Natural killer cell (primary cell): ENCODE data around the gene OPHN1. TPM values are rescaled to one million over a fixed set of nuclear protein-coding genes. Genes with fewer than 3 reads are reported as not detected.
"Not testable (repeated sequence)": the region's sequence is repeated elsewhere in the genome, so short reads cannot be mapped to it uniquely, and the experiment has no call there.

Experiments used
- ATAC-seq, 3 donors: fragments of 150-1000 bp in 2 of 3; fragments of 200-7000 bp in 1 of 3; cut with Tn5 transposase; 1 replicate in 1 of 3; 2 replicates in 2 of 3; pipeline ENCODE4 v1.10.0; 2021; ENCODE audit warnings: mild to moderate bottlenecking in 2 of 3, moderate library complexity in 2 of 3
- DNase-seq, 2 donors: peaks; one replicate each; pipeline versions ENCODE4 v3.0.0 to v3.0.0-alpha.2; 2013 to 2021; ENCODE audit warnings: mixed read lengths in 1 of 2
- H3K27ac ChIP-seq: one replicate; pipeline ENCODE4 v1.5.1; 2013; ENCODE audit warnings: mild to moderate bottlenecking, low read length
- H3K27me3 ChIP-seq: one replicate; pipeline ENCODE4 v1.6.1; 2013; ENCODE audit warnings: low read length; ENCODE audit not compliant: control insufficient read depth, insufficient read depth
- H3K36me3 ChIP-seq: one replicate; pipeline ENCODE4 v1.6.1; 2013; ENCODE audit warnings: low read length; ENCODE audit not compliant: control insufficient read depth, insufficient read depth
- H3K4me1 ChIP-seq: one replicate; pipeline ENCODE4 v1.6.1; 2013; ENCODE audit warnings: low read length; ENCODE audit not compliant: control insufficient read depth, insufficient read depth
- H3K4me3 ChIP-seq: one replicate; pipeline ENCODE4 v1.5.1; 2013; ENCODE audit warnings: low read length
- H3K9me3 ChIP-seq: one replicate; pipeline ENCODE4 v1.6.1; 2013; ENCODE audit warnings: low read length; ENCODE audit not compliant: control insufficient read depth, insufficient read depth
- H3K27ac Mint-ChIP-seq, 2 donors: one replicate each; pipeline ENCODE4 v1.8.0; 2022; ENCODE audit warnings: mild to moderate bottlenecking in 2 of 2, mixed read lengths in 2 of 2, moderate library complexity in 1 of 2
- H3K27me3 Mint-ChIP-seq, 2 donors: one replicate each; pipeline ENCODE4 v1.8.0; 2022; ENCODE audit warnings: low read depth in 2 of 2, mixed read lengths in 2 of 2
- H3K36me3 Mint-ChIP-seq: one replicate; pipeline ENCODE4 v1.8.0; 2022; ENCODE audit warnings: mixed read lengths
- H3K4me1 Mint-ChIP-seq, 2 donors: one replicate each; pipeline ENCODE4 v1.8.0; 2022; ENCODE audit warnings: mixed read lengths in 2 of 2
- H3K4me3 Mint-ChIP-seq: one replicate; pipeline ENCODE4 v1.8.0; 2022; ENCODE audit warnings: mild to moderate bottlenecking, moderate library complexity, mixed read lengths
- H3K9me3 Mint-ChIP-seq, 2 donors: one replicate each; pipeline ENCODE4 v1.8.0; 2022; ENCODE audit warnings: mixed read lengths in 2 of 2
- CTCF ChIP-seq: fragments of 200-600 bp; IDR thresholded peaks from one replicate; pipeline ENCODE4 v1.8.0; 2022; ENCODE audit warnings: antibody characterized with exemption
- WGBS: methylation state at CpG from one replicate; pipeline ENCODE4 v1.1.7; 2013; ENCODE audit warnings: missing lambda C conversion rate; ENCODE audit not compliant: insufficient coverage; 5-methylcytosine and 5-hydroxymethylcytosine counted together
- intact Hi-C: fragments of 100-400 bp; cut with micrococcal nuclease; formaldehyde crosslinking; loops from one replicate; pipeline ENCODE4 v1.14.2; 2022
- total RNA-seq, 4 donors: library from RNA; stranded (reverse); fragments of 120-200 nt in 1 of 4; gene quantifications; one replicate each; pipeline versions ENCODE4 v1.2.3 to v1.2.4, GENCODE V29; 2013 to 2022

The OPHN1 gene
- total RNA-seq, 3 donors from 2014 or later (not counting 1 experiment from before 2014, with no cell fraction given), result 1.4 to 5.6 (median 3.7) TPM

DNA sequence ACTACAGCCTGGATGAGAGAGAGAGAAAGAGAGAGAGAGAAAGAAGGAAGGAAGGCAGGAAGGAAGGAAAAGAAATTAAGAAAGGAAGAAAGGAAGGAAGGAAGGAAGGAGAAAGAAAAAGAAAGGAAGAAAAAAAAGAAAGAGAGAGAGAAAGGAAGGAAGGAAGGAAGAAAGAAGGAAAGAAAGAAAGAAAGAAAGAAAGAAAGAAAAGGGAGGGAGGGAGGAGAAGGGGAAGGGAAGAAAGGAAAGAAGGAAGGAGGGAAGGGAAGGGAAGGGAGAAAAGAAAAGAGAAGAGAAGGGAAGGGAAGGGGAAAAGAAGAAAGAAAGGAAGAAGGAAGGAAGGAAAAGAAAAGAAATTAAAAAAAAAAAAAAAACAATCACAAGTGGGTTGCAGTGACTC is 146.3 kb downstream of the OPHN1 start:
- TF ChIP-seq CTCF, result no peak
- Histone ChIP-seq H3K27me3 (no peaks in the 10 kb centered on the region), H3K9me3 (no peaks in the 10 kb centered on the region), H3K4me1 (peaks cover 12% of the 10 kb centered on the region), H3K4me3 (no peak overlapping the region), H3K27ac (peak overlapping the region; percentile 20), H3K36me3 (no peaks in the 10 kb centered on the region)
- Mint-ChIP-seq H3K36me3 (no peaks in the 10 kb centered on the region), H3K9me3 (peaks cover 0 to 3% of the 10 kb centered on the region in 2 donors), H3K4me3 (peak overlapping the region; percentile 71), H3K27ac (peak overlapping the region; percentile 77 to 87), H3K4me1 (peaks cover 60 to 73% of the 10 kb centered on the region in 2 donors), H3K27me3 (peaks cover 0 to 17% of the 10 kb centered on the region in 2 donors)
- intact Hi-C loops, result loop anchor here (2.0 to 5.0 kb wide), 2 partner anchors 18 to 155 kb away; no protein-coding TSS in a partner anchor
- no peak for DNase-seq
- ATAC-seq, result no peak

DNA sequence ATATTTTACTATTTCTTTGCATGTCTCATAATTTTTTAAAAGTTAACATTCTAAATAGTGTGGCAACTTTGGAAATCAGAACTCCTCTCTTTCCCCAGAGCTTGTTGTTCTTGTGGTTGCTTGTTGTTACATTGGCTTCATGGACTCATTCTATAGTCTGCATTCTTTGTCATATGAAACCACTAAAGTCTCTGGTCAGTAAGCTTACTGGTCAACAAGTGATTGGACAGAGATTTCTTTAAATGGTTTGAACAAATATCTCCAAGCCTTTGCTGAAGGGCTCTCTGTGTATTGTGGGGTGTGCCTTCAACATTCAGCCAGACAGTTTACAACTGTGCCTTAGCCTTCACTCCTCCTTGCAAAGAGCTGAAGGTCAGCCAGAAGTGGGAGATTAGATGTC is 147.2 kb downstream of the OPHN1 start:
- Histone ChIP-seq H3K4me1 (peaks cover 12% of the 10 kb centered on the region), H3K9me3 (no peaks in the 10 kb centered on the region), H3K4me3 (no peak overlapping the region), H3K27me3 (no peaks in the 10 kb centered on the region), H3K27ac (no peak overlapping the region), H3K36me3 (no peaks in the 10 kb centered on the region)
- no peaks in the 10 kb centered on the region for H3K36me3 Mint-ChIP-seq
- ATAC-seq (no peak), DNase-seq (no peak)
- H3K9me3 Mint-ChIP-seq, result peaks cover 0 to 3% of the 10 kb centered on the region in 2 donors
- H3K4me3 Mint-ChIP-seq, result peak overlapping the region; percentile 71
- H3K4me1 Mint-ChIP-seq, result peaks cover 52 to 64% of the 10 kb centered on the region in 2 donors
- peaks cover 0 to 21% of the 10 kb centered on the region in 2 donors for H3K27me3 Mint-ChIP-seq
- intact Hi-C loops, result loop anchor here (2.0 to 5.0 kb wide), 2 partner anchors 19 to 156 kb away; no protein-coding TSS in a partner anchor
- H3K27ac Mint-ChIP-seq, result peak overlapping the region; percentile 77 to 87
- TF ChIP-seq CTCF, result no peak

DNA sequence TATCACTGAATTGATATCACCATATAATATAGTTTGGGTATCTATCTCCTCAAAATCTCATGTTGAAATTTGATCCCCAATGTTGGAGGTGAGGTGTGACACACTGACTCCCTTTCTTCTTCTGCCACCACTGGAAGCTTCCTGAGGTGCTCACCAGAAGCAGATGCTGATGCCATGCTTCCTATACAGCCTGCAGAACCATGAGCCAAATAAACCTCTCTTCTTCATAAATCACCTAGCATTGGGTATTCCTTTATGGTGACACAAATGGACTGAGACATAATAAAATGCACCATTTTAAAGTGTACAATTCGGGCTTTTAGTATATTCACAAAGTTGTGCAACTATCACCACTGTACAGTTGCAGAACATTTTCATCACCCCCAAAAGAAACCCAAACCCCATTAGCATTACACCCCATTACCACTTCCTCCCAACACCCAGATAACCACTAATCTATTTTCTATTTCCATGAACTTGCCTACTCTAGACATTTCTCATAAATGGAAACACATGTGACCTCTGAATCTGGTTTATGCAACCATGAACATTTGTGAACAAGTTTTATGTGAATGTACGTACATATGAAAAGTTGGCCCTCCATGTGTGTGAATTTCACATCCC is 148.9 kb downstream of the OPHN1 start:
- H3K4me3 Mint-ChIP-seq, result peak overlapping the region; percentile 70
- H3K27me3 Mint-ChIP-seq, result peaks cover 0 to 22% of the 10 kb centered on the region in 2 donors
- peak in 1 of 3 donors; percentile 67 for ATAC-seq
- no peak for TF ChIP-seq CTCF
- H3K27ac ChIP-seq, result no peak overlapping the region
- no peak overlapping the region for H3K4me3 ChIP-seq
- no peaks in the 10 kb centered on the region for H3K36me3 ChIP-seq
- H3K27me3 ChIP-seq, result no peaks in the 10 kb centered on the region
- H3K9me3 ChIP-seq, result no peaks in the 10 kb centered on the region
- peaks cover 12% of the 10 kb centered on the region for H3K4me1 ChIP-seq
- H3K4me1 Mint-ChIP-seq, result peaks cover 56 to 65% of the 10 kb centered on the region in 2 donors
- no peaks in the 10 kb centered on the region for H3K36me3 Mint-ChIP-seq
- no peak for DNase-seq
- 58% methylated on average over 1 of the region's 2 CpGs for WGBS
- peaks cover 0 to 3% of the 10 kb centered on the region in 2 donors for H3K9me3 Mint-ChIP-seq
- H3K27ac Mint-ChIP-seq, result peak overlapping the region; percentile 44 to 67
- intact Hi-C loops, result no loop called here

GRCh38 chrX:68273887-68274286 is 159.4 kb downstream of the OPHN1 start:
- WGBS, result 83% methylated on average over 1 of the region's 1 CpG
- no peak for ATAC-seq
- no peak overlapping the region for H3K4me3 Mint-ChIP-seq
- no peaks in the 10 kb centered on the region for H3K4me1 Mint-ChIP-seq
- H3K36me3 Mint-ChIP-seq, result no peaks in the 10 kb centered on the region
- no peaks in the 10 kb centered on the region for H3K9me3 ChIP-seq
- intact Hi-C loops, result no loop called here
- no peak for DNase-seq
- TF ChIP-seq CTCF, result no peak
- H3K27ac Mint-ChIP-seq, result no peak overlapping the region
- H3K27me3 Mint-ChIP-seq, result peaks cover 0 to 7% of the 10 kb centered on the region in 2 donors
- H3K9me3 Mint-ChIP-seq, result no peaks in the 10 kb centered on the region
- H3K36me3 ChIP-seq, result no peaks in the 10 kb centered on the region
- no peak overlapping the region for H3K27ac ChIP-seq
- H3K4me1 ChIP-seq, result no peaks in the 10 kb centered on the region
- no peaks in the 10 kb centered on the region for H3K27me3 ChIP-seq
- H3K4me3 ChIP-seq, result no peak overlapping the region

- H3K4me1 Mint-ChIP-seq, H3K36me3 ChIP-seq, H3K9me3 Mint-ChIP-seq, H3K27me3 ChIP-seq, H3K4me1 ChIP-seq, H3K36me3 Mint-ChIP-seq, H3K4me3 Mint-ChIP-seq, ATAC-seq, H3K27ac ChIP-seq, H3K27ac Mint-ChIP-seq, H3K4me3 ChIP-seq, H3K9me3 ChIP-seq, DNase-seq, intact Hi-C loops: not testable (repeated sequence)
- H3K27me3 Mint-ChIP-seq, result peaks cover 6 to 21% of the 10 kb centered on the region in 2 donors
- 93% methylated on average over 8 of the region's 9 CpGs for WGBS
Observed at GRCh38 chrX:68264793-68265192, 168.5 kb downstream of the OPHN1 start.
